Retinal pigment epithelial cell (primary cell): ENCODE measurements around the gene POLA1.
A peak's percentile ranks its signal among the peaks of the same experiment; 100 is the strongest.

Experiments used
- DNase-seq: peaks from one replicate; pipeline ENCODE4 v3.0.0-alpha.2; 2010; ENCODE audit warnings: low read depth
- H3K4me3 ChIP-seq: 2 replicates; pipeline ENCODE4 v1.5.1; 2011; ENCODE audit warnings: mild to moderate bottlenecking, low read length, control low read depth, moderate library complexity
- CTCF ChIP-seq: conservative IDR thresholded peaks from 2 replicates; pipeline ENCODE4 v1.5.1; 2011; ENCODE audit warnings: low read depth, low read length, control low read depth, inconsistent platforms

Gene POLA1

GRCh38 chrX:24767557-24767956 lies 73.8 kb downstream of the POLA1 start:
- no peak for TF ChIP-seq CTCF
- no peak for DNase-seq
- no peak overlapping the region for H3K4me3 ChIP-seq

DNA sequence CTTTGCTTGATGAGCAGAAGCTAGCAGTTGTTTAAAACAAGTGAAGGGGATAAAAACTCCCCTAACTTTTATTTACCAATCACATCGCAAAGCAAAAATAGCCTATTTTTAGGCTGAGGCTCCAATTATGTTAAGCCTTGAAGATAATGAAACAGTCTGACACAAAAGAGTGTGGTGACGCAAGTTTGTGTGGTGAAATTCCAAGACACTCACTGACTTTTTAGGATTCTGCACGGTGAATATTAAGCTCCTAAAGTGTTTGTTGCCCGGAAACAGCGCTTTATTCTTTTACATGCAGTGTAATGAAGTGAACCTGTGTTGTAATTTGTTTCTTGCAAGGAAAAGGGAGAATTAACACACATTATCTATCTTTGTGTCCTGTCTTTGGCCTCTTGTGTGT lies 74.8 kb downstream of the POLA1 start:
- no peak overlapping the region for H3K4me3 ChIP-seq
- DNase-seq = no peak
- TF ChIP-seq CTCF = no peak

DNA sequence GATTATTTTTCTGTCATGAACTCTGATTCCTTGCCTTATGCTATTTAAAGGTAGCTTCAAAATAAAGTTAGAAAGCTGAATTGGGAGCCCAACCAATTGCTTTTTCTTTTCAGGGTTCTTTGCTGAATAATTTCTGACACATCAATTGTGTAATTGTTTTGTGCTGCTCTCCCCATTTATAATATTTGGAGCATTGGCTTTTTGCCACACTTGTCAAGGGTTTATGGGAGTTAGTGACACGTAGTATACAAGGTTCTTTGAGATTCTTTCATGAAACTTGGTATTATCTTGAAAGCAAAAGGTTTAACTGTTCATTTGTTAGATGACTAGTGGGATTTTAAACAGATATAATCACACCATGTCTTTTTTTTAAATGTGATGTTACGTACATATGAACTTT lies 80.9 kb downstream of the POLA1 start:
- DNase-seq = no peak
- no peak overlapping the region for H3K4me3 ChIP-seq
- TF ChIP-seq CTCF = no peak

GRCh38 chrX:24775891-24776290 lies 82.2 kb downstream of the POLA1 start:
- DNase-seq = no peak
- H3K4me3 ChIP-seq = no peak overlapping the region
- no peak for TF ChIP-seq CTCF

DNA sequence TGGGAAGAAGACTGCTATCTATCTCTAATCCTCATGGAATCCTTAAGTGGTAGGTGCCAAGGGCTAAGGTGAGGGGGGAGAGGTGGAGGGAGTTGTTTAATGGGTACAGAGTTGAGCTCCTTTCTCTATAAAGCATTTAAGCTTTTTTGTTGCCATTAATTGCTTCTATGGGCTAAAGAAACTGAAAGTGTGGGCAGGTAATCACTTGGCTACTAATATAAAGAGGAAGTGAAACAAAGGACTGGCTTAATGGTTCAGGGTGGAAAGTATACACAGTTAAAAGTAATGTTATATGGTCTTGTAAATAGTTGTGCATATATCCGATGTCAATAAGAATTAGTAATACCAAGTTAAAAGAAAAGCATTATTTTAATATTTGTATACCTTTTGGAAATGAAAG lies 83.9 kb downstream of the POLA1 start:
- no peak for DNase-seq
- no peak overlapping the region for H3K4me3 ChIP-seq
- no peak for TF ChIP-seq CTCF

- H3K4me3 ChIP-seq = no peak overlapping the region
- TF ChIP-seq CTCF = no peak
- DNase-seq = peak; percentile 57
These were observed 88.3 kb downstream of the POLA1 start for GRCh38 chrX:24782011-24782410.

GRCh38 chrX:24789047-24789446 lies 95.3 kb downstream of the POLA1 start:
- DNase-seq = no peak
- no peak for TF ChIP-seq CTCF
- no peak overlapping the region for H3K4me3 ChIP-seq
